Superior temporal gyrus (tissue), 1 donor: Measurements from ENCODE around the gene ANKFY1.
"Not testable (repeated sequence)": the region's sequence is repeated elsewhere in the genome, so short reads cannot be mapped to it uniquely, and the experiment has no call there.

Experiments used
- DNase-seq: peaks from one replicate; pipeline ENCODE4 v3.0.0-alpha.2; 2016; ENCODE audit errors: extremely low spot score

The ANKFY1 gene

GRCh38 chr17:4155980-4156620 is 107.7 kb downstream of the ANKFY1 start:
- no peak for DNase-seq

DNA sequence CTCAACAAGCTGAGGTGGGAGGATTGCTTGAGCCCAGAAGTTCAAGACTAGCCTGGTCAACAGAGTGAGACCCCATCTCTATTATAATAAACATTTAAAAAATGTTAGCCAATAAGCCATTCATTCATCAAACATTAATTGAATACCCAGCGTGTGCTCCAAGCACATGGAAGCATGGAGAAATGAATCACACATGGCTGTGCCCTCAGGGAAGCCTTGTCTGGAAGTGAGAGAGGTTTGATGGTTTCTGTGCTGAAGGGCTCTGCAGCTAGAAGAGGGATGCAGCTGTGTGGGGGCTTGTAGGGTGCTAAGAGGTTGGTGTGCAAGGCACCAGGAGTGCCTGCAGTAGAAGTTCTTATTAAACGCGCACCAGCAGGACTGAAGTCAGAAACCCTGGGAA is 109.6 kb downstream of the ANKFY1 start:
- no peak for DNase-seq

DNA sequence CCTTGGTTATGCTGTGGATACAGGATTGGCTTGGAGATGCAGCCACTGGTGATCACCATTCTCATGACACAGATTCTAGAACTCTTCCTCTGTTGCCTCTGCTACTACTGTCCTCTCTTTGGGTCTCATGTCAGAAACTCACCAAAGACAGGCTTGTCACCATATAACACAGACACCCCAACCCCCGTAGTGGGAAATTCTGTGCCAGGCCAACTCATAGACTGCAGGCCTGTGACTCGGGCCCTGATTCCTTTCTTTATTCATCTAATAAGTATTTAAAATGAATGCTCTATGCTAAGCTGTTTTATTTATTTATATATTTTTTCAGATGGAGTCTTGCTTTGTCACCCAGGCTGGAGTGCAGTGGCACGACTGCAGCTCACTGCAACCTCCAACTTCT is 111.3 kb downstream of the ANKFY1 start:
- DNase-seq = no peak

GRCh38 chr17:4150096-4150495 is 113.7 kb downstream of the ANKFY1 start:
- DNase-seq = no peak

- DNase-seq = no peak
Measured at GRCh38 chr17:4148611-4149308, 115.0 kb downstream of the ANKFY1 start.

- DNase-seq = peak; percentile 57
Measured at GRCh38 chr17:4147751-4148310, 115.9 kb downstream of the ANKFY1 start.

DNA sequence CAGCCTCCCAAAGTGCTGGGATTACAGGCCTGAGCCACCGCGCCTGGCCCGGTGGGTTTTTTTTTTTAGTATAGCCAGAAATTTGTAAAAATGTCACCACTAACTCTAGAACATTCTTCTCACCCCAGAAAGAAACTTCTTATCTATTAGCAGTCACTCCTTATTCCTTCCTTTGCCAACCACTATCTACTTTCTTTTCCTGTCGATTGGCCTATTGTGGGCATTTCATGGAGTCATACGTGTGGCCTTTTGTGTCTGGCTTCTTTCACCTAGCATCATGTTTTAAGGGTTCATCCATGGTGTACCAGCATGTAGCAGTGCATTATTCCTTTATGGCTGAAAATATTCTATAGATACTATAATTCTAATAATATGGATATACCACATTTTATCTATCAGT is 117.1 kb downstream of the ANKFY1 start:
- no peak for DNase-seq

DNA sequence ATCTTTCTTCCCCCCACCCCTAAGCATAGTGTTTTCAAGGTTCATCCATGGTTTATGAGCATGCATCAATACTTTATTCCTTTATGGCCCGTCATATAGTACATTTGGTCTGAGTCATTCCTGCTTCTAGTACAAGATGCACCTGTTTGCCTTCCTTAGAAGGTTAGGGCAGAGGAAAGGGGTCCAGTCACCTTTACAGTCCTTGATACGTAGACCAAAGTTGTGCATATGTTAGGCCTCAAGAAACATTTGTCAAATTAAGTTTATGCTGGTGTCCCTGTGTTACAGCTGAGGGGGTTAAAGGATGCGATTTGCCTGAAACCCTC is 119.4 kb downstream of the ANKFY1 start:
- DNase-seq = no peak

DNA sequence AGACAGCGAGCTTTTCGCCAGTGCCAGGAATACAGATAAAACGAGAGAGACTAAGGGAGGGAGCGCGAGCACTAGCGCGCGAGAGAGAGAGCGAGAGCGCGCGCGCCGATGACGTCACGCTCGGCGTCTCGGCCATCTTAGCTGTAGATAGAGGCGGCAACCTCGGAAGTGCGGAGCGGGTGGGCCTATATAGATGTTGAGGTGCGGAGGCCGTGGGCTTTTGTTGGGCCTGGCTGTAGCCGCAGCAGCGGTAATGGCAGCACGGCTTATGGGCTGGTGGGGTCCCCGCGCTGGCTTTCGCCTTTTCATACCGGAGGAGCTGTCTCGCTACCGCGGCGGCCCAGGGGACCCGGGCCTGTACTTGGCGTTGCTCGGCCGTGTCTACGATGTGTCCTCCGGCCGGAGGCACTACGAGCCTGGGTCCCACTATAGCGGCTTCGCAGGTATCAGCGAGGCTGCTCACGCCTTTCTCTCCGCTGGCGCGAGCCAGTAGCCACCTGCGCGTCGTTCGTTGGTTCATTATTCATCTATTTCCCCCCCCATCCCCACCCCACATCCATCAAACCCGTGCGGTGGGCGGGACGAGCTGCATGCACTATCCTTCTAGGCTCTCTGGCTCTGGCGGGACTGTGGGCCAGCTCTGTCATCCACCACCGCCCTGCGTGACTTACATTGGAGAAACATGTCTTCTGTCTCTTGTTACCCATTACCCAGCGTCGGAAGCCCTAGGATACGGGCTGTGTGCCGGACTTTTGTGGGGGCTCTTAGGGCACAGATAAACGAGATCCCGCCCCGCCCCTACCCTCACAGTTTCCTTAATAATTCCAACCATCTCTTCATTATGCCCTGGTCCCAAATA is 120.0 kb downstream of the ANKFY1 start:
- DNase-seq = peak; percentile 95

- DNase-seq = no peak
Measured at GRCh38 chr17:4142107-4142900, 121.5 kb downstream of the ANKFY1 start.

GRCh38 chr17:4140125-4140524 is 123.7 kb downstream of the ANKFY1 start:
- DNase-seq = no peak

DNA sequence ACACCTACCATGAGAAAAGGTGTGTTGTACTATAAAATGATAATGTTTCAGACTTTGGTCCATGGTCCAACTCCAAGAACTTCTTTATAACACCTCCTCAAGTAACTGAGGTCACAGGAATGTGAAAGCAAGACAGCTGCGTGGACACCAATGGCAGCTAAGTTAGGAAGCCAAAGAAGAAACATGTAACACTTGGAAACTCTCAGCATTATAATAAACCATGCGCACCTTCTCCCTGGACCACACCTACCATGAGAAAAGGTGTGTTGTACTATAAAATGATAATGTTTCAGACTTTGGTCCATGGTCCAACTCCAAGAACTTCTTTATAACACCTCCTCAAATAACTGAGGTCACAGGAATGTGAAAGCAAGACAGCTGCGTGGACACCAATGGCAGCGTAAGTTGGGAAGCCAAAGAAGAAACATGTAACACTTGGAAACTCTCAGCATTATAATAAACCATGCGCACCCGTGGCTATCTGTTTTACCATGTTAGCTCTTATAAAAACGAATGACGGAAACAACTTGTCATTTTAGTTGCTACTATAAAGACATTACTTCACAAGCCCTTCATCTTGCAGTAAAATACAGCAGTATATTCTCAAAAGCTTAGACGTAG is 124.8 kb downstream of the ANKFY1 start:
- not testable (repeated sequence) for DNase-seq

DNA sequence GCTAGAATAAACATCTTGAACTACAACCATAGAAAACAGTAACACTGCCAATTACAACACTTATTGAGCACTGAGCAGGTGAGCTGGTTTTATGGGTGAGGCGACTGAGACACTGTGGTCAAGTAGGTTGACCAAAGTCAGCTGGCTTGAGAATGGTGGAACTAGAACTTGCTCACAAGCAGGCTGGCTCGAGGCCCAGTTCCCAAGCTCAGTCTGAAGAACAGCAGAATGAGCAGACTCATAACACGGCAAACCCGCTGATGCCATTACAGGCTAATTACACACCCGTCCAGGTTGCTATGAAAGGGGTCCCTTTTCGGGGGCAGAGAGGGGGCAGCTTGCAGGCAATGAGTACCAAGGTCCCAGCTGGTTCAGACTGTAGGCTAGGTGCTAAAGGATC is 127.4 kb downstream of the ANKFY1 start:
- DNase-seq = no peak

GRCh38 chr17:4135489-4135888 is 128.3 kb downstream of the ANKFY1 start:
- no peak for DNase-seq

DNA sequence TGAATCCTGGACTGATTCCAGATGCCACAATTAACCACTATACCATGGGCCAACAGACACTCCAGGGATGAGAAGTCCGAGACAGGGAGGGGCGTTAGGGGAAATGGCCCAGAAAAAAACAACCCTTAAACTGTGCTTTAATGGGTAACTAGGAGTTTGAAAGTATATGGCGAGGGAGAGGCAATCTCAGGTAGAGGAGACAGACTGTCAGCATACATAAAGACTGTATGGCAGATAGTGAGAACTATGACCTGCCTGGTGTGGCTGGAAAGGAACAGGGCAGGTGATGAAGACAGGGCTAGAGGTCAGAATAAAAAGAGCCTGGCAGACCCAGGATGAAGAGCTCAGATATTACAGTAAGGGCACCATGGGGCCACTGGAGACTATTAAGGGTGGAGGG is 129.1 kb downstream of the ANKFY1 start:
- no peak for DNase-seq

GRCh38 chr17:4130715-4131114 is 133.1 kb downstream of the ANKFY1 start:
- no peak for DNase-seq

- DNase-seq = no peak
Measured at GRCh38 chr17:4127555-4127954, 136.2 kb downstream of the ANKFY1 start.

- no peak for DNase-seq
Measured at GRCh38 chr17:4125552-4125951, 138.2 kb downstream of the ANKFY1 start.

DNA sequence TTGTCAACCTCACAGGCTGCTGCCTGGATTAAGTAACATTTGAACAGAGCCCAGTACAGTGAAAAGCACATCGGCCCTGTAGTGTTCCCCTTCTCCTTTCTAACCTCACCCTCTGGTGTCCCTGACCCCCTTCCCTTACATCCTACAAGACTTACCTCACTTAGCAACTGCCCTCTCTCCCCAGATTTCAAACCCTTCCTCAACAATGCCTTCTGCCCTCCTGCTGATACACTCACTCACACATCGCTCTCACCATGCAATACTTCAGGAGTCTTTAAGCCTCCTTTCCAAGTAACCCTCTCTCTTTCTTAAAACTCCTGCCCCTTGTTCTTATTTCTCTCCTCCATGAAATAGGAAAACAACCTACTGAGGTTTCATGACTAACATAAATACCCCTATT is 138.8 kb downstream of the ANKFY1 start:
- no peak for DNase-seq

DNA sequence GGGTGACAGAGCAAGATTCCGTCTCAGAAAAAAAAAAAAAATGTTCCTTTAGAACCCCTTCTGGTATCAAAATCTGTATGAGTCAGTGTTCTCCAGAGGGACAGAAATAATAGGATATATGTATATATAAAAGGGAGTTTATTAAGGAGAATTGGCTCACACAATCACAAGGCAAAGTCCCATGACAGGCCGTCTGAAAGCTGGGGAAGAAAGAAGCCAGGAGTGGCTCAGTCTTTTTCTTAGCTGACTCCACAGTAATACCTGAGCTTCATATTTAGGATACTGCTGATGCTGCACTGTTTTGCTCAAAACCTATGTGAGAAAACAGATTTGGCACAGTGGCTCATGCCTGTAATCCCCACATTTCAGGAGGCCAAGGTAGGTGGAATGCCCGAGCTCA is 143.4 kb downstream of the ANKFY1 start:
- no peak for DNase-seq

GRCh38 chr17:4119299-4119698 is 144.5 kb downstream of the ANKFY1 start:
- no peak for DNase-seq
